ENCODE measurements around the gene HOXA4.

The HOXA4 gene

GRCh38 chr7:27128776-27129728 is 1.5 kb downstream of the HOXA4 start:
- DNase-seq, result no peak

- no peak for DNase-seq
Measured at GRCh38 chr7:27128034-27128433, 2.5 kb downstream of the HOXA4 start.

- no peak for DNase-seq
Measured at GRCh38 chr7:27126596-27127327, 3.8 kb downstream of the HOXA4 start.

GRCh38 chr7:27125986-27126394 is 4.6 kb downstream of the HOXA4 start:
- no peak for DNase-seq

DNA sequence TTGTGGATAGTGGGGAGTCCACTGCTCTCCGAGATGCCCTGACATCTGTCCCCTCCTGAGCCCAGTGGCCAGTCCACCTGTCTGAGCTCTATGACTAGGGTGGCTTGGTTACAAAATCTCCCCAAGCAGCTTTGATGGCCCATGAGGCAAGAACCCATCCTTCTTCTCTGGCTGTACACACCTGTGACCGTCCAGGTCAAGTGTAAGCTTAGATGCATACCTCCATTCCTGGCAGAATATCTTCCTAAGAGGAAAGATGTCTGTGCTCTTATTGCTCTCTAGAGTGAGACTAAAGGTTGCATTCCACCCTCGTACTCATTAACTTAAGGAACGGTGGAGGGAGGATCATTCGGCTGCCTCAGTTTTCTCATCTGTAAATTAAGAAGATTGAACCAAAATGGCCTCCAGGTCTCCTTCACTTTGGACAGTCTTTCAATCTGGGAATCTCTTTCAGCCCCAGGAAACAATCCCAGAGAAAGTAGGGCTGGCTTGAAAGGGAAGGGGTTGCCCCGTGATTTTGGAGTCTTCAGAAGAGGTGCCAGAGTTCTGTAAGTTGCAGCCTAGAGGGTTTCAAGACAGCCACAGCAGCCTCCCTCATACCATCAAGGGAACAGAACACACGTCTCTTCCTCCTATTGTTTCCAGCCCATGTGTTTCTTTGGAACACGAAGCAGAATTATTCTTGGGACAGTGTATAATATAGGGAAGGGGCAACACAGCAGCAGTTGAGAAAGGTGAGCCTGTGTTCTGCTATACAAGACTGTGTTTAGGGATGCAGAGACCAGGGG is 5.5 kb downstream of the HOXA4 start:
- no peak for DNase-seq

DNA sequence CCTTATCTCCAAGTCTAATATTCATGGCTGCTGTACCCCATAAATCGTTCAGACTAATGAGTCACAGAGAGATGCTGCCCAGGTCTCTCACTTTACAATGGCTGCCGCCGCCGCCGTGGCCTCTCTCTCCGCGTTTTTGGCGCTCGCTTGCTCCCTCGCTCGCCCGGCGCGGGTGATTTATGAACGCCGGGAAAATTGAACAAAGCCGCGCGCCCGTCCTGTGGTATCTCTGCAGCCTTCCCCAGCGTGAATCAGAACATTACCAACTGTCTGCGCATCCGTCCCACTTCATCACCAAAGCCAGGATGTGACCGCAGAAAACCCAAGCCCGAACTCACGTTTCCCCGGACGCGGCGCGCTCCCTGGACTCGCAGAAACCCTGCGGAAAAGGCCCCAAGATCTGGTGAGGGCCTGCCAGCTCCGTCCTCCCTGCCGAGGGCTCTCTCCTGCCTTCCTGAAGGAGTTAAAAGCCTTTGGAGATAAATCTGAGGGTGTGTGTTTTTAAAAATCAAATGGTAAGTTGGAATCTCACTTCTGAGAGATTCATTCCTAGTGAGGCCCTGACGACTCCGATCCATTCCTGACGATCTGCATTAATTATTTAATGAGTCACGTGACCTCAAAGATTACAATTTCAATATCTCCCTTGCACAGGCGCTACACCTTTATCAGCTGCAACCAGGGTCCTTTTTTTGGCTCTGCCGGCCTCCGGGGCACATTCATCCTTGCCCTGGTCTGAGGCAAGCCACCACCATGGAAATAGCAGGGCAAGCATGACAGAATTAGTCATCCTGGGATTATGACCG is 6.3 kb downstream of the HOXA4 start:
- no peak for DNase-seq

DNA sequence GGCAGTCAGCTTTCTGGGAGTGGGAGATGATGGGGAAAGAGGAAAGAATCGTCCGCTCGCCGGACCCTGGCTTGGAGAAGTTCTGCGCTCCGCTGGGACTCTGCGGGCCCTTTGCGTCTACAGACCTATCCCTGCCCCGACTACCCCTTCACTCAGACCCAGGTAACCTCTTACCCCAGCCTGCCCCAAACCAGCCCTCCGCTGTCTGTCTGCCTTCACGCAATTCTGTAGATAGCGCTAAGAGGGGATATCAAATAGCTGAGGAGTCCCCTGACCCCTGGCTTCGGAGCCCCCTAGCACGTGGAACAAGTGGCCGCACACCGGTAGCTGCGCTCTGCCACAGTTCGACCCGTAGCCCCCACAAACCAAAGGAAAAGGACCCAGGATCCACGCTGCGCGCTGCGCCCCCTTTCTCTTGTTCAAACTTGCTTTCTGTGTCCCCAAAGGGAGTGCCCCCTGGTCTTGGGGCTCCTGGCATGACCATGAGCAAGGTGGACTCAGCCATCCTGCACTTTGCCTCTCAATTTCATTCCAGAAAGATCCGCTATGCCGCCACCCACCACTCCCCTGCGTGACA is 7.0 kb downstream of the HOXA4 start:
- no peak for DNase-seq

DNA sequence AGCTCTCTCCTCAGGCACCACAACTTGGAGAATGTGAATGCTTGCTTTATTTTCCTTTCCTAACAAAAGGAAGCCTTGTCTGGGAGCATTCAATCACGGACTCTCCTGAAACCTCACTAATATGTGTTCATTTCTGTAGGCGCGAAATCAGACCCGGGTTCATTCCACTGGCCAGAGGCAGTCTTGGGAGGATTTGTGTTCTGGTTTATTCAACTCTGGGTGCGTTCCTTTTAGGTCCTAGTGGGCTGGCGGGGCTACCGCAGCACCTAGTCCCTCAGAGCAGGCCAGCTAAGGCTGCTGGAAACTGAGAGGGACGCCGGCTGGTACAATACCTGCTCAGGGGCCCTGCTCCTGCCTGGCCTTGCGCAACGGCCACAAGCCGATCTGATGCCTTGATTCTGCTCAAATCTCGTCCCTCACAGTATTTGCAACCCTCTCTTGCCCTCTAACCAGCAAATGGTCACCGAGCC is 7.5 kb downstream of the HOXA4 start:
- no peak for DNase-seq

- DNase-seq, result no peak
Measured at GRCh38 chr7:27122077-27122910, 8.3 kb downstream of the HOXA4 start.

DNA sequence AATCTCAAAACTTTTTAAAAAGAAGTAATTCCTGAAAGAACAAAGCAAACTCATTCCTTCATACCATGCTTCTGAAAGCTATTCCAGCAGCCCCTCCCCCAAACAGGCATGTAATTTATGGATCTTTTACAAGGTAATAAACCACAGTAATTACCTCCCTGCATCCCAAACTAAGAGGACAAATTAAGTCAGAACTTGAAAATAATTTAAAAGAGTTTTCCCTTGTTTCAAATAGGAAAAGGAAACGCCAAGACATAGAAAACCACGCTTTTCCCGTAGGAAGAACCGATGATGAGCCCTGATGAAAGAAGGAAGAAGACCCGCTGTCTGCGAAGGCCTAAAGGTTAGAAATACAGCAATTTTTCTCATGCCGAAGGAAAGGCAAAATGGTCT is 8.9 kb downstream of the HOXA4 start:
- no peak for DNase-seq

DNA sequence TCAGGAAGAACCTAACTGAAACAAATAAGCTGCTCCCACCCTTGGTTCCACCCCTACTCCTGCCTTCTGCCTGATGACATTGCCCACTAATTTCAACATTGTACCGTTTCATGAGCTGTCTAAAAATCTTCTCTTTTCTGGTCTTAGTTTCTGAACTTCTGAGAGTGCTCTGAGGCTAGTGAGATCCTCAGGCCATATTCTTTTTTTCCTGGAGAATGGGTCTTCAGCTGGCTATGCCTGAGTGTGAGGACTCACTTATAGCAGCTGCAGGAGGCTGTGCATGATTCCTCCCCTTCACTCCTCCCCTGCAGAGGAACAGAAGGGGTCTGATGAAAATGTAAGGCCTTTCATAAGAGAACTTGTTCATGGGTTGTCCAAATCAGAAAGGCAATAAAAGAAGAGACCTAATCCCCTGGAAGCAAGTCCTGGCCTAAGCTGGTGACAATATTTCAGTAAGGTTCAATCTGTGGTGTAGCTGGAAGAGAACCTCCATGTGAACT is 11.1 kb downstream of the HOXA4 start:
- DNase-seq, result no peak

- DNase-seq, result no peak
Measured at GRCh38 chr7:27118580-27118979, 12.0 kb downstream of the HOXA4 start.

- no peak for DNase-seq
Measured at GRCh38 chr7:27117887-27118491, 12.6 kb downstream of the HOXA4 start.

- DNase-seq, result no peak
Measured at GRCh38 chr7:27116962-27117886, 13.3 kb downstream of the HOXA4 start.

DNA sequence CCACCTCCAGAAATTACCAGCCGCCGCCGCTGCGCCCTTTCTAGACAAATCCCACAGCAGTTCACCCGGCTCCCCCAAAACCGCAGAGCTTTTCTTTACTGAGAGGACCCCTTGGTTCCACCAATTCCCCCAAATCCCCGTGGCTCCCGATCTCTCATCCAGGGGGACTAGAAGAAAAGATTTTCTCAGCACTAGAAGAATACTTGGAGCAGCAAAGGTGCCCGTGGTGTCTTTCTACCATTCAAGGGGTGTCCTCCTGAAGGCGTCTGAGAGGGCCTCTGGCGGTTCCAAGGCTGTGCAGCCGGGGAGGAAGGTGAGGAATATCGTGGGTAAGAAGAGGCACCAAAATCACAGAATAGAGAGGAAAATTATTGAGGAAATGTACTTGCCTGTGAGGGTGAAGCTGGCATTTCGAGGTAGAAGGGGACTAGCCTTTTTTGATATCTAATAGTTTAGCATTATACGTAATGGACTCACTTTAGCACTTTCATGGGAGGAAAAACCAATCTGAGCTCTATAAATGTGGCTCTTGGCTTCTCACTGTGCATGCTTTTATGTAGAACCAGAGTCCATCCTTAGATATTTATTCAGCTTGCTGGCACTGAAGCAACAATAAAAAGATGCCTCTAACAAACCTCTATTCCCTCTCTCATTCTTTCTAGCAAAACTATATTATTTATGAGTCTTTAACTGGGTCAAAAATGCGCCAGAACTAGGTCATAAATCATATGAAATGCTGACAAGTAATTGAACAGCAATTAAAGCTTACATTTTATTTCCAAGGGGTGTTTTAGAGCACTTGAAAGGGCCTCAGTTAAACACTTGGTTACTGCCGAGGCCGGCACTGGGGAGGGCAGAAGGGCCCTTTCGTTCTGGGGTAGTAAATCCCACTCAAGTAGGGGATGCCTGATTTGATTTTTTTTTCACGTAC is 14.3 kb downstream of the HOXA4 start:
- DNase-seq, result no peak

- no peak for DNase-seq
Measured at GRCh38 chr7:27115221-27116026, 15.1 kb downstream of the HOXA4 start.

- DNase-seq, result no peak
Measured at GRCh38 chr7:27114881-27115220, 15.7 kb downstream of the HOXA4 start.
